ENCODE data around the gene LYL1. TPM values are rescaled to one million over a fixed set of nuclear protein-coding genes. Genes with fewer than 3 reads are reported as not detected.

LYL1 gene
- total and polyA plus RNA-seq, 2 of the 13 experiments (the other 11 are each of a cell fraction or from before 2014, with no cell fraction given): 0.75 to 0.92 TPM

DNA sequence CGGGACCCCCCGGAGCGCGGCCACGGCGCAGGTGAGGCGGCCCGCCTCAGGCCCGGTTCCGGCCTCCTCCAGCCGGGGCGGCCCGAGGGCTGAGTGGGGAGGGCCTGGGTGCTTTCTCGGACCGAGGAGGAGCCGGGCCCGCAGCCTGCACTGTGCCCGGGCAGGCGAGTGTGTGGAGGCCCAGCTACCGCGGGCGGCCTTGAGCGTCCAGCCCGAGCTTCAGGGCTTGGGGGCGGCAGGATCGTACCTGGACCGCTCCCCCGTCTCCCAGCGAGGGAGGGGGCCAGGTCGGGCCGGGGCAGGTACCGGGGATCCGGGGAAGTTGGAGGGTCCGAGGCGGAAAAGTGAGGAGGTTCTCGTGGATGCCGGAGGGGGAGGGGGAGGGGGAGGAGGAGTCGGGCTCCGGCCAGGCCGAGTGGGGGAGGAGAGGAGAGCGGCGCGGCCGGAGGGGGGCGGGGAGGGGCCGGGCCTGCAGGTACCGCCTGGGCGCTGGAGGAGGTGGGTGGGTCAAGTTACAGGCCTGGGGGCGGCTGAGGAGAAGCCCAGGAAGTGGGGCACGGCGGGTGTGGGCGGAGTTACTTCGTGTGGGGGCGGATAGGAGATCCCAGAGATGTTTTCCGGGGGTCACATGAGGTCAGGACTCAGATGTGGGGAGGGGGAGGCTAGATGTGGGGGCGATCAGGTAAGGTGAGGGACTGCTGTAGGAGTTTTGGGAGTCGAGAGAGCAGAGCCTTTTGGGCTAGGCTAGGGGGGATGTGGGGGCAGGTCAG is 16.0 kb upstream of the LYL1 start (continued):
- TF ChIP-seq, protein P1, sequence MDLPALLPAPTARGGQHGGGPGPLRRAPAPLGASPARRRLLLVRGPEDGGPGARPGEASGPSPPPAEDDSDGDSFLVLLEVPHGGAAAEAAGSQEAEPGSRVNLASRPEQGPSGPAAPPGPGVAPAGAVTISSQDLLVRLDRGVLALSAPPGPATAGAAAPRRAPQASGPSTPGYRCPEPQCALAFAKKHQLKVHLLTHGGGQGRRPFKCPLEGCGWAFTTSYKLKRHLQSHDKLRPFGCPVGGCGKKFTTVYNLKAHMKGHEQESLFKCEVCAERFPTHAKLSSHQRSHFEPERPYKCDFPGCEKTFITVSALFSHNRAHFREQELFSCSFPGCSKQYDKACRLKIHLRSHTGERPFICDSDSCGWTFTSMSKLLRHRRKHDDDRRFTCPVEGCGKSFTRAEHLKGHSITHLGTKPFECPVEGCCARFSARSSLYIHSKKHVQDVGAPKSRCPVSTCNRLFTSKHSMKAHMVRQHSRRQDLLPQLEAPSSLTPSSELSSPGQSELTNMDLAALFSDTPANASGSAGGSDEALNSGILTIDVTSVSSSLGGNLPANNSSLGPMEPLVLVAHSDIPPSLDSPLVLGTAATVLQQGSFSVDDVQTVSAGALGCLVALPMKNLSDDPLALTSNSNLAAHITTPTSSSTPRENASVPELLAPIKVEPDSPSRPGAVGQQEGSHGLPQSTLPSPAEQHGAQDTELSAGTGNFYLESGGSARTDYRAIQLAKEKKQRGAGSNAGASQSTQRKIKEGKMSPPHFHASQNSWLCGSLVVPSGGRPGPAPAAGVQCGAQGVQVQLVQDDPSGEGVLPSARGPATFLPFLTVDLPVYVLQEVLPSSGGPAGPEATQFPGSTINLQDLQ (CRISPR knock-in tag; IDR thresholded peaks at IDR 0.05): no peak
- TF ChIP-seq PHF8 (CRISPR knock-in tag; IDR thresholded peaks at IDR 0.05): peak; percentile 61
- TF ChIP-seq, protein P2, sequence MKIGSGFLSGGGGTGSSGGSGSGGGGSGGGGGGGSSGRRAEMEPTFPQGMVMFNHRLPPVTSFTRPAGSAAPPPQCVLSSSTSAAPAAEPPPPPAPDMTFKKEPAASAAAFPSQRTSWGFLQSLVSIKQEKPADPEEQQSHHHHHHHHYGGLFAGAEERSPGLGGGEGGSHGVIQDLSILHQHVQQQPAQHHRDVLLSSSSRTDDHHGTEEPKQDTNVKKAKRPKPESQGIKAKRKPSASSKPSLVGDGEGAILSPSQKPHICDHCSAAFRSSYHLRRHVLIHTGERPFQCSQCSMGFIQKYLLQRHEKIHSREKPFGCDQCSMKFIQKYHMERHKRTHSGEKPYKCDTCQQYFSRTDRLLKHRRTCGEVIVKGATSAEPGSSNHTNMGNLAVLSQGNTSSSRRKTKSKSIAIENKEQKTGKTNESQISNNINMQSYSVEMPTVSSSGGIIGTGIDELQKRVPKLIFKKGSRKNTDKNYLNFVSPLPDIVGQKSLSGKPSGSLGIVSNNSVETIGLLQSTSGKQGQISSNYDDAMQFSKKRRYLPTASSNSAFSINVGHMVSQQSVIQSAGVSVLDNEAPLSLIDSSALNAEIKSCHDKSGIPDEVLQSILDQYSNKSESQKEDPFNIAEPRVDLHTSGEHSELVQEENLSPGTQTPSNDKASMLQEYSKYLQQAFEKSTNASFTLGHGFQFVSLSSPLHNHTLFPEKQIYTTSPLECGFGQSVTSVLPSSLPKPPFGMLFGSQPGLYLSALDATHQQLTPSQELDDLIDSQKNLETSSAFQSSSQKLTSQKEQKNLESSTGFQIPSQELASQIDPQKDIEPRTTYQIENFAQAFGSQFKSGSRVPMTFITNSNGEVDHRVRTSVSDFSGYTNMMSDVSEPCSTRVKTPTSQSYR (CRISPR knock-in tag; IDR thresholded peaks at IDR 0.05; ENCODE audit: borderline replicate concordance): peak; percentile 81; the same call in 1 of the 2 replicates
- TF ChIP-seq ZFX (CRISPR knock-in tag; IDR thresholded peaks at IDR 0.05; ENCODE audit: low read depth): peak; percentile 43; the same call in 1 of the 2 replicates
- no peak for TF ChIP-seq NFIB (CRISPR knock-in tag; IDR thresholded peaks at IDR 0.05; ENCODE audit: borderline replicate concordance)
- TF ChIP-seq, protein P3, sequence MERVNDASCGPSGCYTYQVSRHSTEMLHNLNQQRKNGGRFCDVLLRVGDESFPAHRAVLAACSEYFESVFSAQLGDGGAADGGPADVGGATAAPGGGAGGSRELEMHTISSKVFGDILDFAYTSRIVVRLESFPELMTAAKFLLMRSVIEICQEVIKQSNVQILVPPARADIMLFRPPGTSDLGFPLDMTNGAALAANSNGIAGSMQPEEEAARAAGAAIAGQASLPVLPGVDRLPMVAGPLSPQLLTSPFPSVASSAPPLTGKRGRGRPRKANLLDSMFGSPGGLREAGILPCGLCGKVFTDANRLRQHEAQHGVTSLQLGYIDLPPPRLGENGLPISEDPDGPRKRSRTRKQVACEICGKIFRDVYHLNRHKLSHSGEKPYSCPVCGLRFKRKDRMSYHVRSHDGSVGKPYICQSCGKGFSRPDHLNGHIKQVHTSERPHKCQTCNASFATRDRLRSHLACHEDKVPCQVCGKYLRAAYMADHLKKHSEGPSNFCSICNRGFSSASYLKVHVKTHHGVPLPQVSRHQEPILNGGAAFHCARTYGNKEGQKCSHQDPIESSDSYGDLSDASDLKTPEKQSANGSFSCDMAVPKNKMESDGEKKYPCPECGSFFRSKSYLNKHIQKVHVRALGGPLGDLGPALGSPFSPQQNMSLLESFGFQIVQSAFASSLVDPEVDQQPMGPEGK (CRISPR knock-in tag; IDR thresholded peaks at IDR 0.05): peak; percentile 82
- TF ChIP-seq HNRNPK (IDR thresholded peaks at IDR 0.05; ENCODE audit: low read depth, low read length, poor library complexity, severe bottlenecking): peak; percentile 62
- no peak for TF ChIP-seq ZNF775 (CRISPR knock-in tag; IDR thresholded peaks at IDR 0.05; ENCODE audit: borderline replicate concordance)
- TF ChIP-seq ASH2L (IDR thresholded peaks at IDR 0.05; ENCODE audit: insufficient read length, low read depth, low read length): peak; percentile 47
- TF ChIP-seq, protein P4, sequence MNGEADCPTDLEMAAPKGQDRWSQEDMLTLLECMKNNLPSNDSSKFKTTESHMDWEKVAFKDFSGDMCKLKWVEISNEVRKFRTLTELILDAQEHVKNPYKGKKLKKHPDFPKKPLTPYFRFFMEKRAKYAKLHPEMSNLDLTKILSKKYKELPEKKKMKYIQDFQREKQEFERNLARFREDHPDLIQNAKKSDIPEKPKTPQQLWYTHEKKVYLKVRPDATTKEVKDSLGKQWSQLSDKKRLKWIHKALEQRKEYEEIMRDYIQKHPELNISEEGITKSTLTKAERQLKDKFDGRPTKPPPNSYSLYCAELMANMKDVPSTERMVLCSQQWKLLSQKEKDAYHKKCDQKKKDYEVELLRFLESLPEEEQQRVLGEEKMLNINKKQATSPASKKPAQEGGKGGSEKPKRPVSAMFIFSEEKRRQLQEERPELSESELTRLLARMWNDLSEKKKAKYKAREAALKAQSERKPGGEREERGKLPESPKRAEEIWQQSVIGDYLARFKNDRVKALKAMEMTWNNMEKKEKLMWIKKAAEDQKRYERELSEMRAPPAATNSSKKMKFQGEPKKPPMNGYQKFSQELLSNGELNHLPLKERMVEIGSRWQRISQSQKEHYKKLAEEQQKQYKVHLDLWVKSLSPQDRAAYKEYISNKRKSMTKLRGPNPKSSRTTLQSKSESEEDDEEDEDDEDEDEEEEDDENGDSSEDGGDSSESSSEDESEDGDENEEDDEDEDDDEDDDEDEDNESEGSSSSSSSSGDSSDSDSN (CRISPR knock-in tag; IDR thresholded peaks at IDR 0.05): peak; percentile 12; the same call in 1 of the 2 replicates
- TF ChIP-seq POGZ (CRISPR knock-in tag; IDR thresholded peaks at IDR 0.05): 0 out of 2 replicates have a peak, but pooled peaks have one; percentile 35
- TF ChIP-seq SOX6 (IDR thresholded peaks at IDR 0.05): no peak
- peak; percentile 31; the same call in 1 of the 2 replicates for TF ChIP-seq SOX6 (CRISPR knock-in tag; IDR thresholded peaks at IDR 0.05)
- peak; percentile 45 for TF ChIP-seq AGO2 (optimal IDR thresholded peaks at IDR 0.05; ENCODE audit: low read depth, low read length)
- peak; percentile 76 for TF ChIP-seq RBFOX2 (IDR thresholded peaks at IDR 0.05; ENCODE audit: low read depth, low read length)
- 0 out of 2 replicates have a peak, but pooled peaks have one; percentile 31 for TF ChIP-seq YEATS4 (CRISPR knock-in tag; IDR thresholded peaks at IDR 0.05; ENCODE audit: borderline replicate concordance)
- 0 out of 2 replicates have a peak, but pooled peaks have one; percentile 7 for TF ChIP-seq ZNF766 (CRISPR knock-in tag; IDR thresholded peaks at IDR 0.05; ENCODE audit: borderline replicate concordance)
- peak; percentile 53; the same call in 1 of the 2 replicates for TF ChIP-seq AHR (CRISPR knock-in tag; IDR thresholded peaks at IDR 0.05)
